Kidney tubule cell (primary cell): ENCODE results near the gene DAZAP1.
"Not testable (repeated sequence)": the region's sequence is repeated elsewhere in the genome, so short reads cannot be mapped to it uniquely, and the experiment has no call there.

ENCODE experiments used
- DNase-seq: peaks from one replicate; pipeline ENCODE4 v3.0.0-alpha.2; 2018; ENCODE audit warnings: low spot score

Gene DAZAP1

DNA sequence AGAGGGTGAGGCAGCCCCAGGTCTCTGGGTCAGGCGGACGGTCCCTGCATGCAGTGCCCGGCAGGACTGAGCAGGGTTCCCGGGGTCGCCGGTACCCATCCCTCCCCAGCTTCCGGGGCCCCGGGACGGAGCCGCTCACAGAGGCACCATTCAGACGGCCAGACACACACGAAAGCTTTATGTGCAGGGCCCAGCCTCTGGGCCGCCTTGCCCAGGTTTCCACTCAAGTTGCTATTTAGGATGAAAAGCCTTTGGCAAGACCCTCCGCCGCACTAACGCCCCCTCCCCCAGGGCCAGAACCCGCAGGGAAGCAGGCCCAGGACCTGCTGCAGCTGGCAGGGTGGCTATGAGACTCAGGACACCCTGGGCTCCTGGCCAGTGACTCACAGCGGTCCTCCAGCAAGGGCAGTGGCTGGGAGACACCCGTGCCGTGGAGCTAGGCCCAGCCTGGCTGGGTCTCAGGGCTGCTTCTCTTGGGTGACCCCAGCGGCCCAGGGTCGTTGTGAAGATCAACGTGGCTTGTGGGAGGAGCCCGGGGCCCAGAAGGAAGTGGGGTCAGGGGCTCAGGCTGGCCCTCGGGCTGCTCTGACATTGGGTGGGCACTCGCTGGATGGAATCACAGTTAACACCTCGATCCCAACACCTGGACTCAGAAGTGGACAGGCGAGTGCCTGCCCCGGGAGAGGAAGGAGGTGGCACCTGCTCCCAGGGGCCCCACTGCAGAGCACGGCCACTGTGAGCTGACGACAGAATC lies 66.8 kb downstream of the DAZAP1 start:
- DNase-seq, result no peak

DNA sequence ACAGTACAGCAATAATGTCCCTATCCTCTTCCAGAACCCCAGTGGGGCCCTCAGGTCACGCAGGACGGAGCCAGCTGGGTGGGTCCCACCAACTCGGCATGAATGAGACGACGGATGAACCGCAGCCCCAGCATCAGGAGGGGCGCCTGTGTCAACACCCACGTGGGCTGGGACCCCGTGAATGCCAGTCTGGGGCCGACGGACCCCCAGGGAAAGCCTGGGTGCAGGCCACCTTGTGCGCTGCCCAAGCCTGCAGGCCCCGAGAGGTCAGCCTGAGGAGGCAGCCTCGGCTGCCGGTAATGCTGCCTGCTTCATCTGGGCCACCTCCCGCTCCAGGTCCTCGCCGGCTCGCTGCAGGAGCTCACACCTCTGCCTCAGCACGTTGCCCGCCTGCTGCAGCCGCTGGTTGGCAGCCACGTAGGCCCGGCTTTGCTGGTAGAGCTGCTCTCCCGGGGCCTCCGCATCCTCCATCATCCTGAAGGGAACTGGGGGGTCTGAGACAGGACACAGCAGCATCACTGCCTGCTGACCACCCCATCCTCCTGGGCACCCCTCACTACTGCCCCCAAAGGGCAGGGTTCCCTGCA lies 67.5 kb downstream of the DAZAP1 start:
- DNase-seq, result no peak

- no peak for DNase-seq
Measured at GRCh38 chr19:1475751-1476437, 68.5 kb downstream of the DAZAP1 start.

DNA sequence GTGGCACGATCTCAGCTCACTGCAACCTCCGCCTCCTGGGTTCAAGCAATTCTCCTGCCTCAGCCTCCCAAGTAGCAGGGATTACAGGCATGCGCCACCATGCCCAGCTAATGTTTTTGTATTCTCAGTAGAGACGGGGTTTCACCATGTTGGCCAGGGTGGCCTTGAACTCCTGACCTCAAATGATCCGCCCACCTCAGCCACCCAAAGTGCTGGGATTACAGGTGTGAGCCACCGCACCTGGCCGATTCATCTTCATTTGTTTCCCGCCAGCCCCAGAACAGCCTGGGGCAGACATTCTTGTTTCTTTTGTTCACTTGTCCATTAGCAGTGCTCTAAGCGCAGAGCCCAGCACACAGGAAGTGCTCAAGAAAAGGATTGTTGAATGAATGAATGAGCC lies 69.7 kb downstream of the DAZAP1 start:
- DNase-seq, result not testable (repeated sequence)

DNA sequence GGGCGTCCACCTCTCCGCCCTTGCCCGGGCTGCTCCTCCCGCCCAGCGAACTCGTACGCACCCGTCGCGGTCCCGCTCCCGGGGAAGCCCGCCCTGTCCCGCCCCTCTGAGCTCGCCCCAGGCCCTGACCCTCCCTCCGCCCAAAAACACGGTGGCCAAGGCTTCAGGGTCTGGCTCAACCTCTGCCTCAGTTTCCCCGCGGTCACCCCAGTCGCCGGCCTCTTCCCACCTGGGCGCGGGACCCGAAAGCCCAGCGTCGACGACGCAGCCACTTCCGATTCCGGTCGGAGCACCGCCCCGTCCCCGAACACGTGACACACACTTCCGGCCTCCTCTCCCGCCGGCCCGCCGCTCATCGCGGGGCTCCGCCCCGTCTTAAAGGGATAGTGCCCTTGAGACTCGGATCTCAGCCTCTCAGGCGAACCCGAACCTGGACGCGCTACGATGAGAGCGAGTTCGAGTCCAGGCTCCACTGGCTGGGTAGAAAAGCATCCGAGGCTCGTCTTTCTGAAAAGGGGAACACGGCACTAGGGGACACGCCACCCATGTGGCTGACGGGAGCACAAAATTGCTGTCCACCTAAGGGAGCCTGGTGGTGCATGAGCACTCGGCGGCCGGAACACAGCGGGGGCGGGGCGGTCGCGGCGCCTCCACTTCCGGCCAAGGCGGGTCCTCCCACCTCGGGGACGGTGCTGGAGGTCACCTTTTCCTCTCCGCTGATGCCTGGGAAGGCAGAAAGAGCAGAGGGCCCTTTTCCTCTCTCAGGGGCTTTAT lies 71.7 kb downstream of the DAZAP1 start, which contains the start of gene C19orf25:
TSS of gene C19orf25 (minus strand) at position 282 of the 774 bp plus-strand sequence. CDS start 312 bp downstream, outside the sequence.
- peak; percentile 94 for DNase-seq

GRCh38 chr19:1481224-1481892 lies 74.0 kb downstream of the DAZAP1 start:
- DNase-seq, result no peak

- no peak for DNase-seq
Measured at GRCh38 chr19:1481893-1482360, 74.5 kb downstream of the DAZAP1 start.

GRCh38 chr19:1482361-1483130 lies 75.2 kb downstream of the DAZAP1 start:
- no peak for DNase-seq

- no peak for DNase-seq
Measured at GRCh38 chr19:1483131-1483978, 76.0 kb downstream of the DAZAP1 start.

DNA sequence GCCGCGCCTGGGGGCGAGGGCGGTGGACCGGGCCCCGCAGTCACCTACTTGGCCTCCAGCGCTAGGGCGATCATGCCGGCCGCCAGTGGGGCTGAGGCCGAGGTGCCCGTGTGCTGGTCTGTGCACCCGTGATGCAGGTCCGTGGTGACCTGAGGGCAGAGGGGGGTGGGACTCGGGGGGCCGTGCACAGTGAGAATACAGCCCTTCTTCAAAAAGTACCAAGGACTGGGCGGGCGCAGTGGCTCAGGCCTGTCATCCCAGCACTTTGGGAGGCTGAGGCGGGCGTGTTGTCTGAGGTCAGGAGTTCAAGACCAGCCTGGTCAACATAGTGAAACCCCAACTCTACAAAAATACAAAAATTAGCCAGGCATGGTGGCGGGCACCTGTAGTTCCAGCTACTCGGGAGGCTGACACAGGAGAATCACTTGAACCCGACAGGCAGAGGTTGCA lies 76.6 kb downstream of the DAZAP1 start:
- DNase-seq, result no peak
